Activated CD8-positive, alpha-beta memory T cell treated with anti-CD3 and anti-CD28 coated beads for 36 hours (primary cell): Measurements from ENCODE around the gene AGBL5. TPM values are rescaled to one million over a fixed set of nuclear protein-coding genes. Genes with fewer than 3 reads are reported as not detected.

Experiments used
- CTCF ChIA-PET: fragments of 350-600 bp; sonication (Branson Sonifier 250); formaldehyde crosslinking; loops from one replicate; lab custom pipeline; 2021; ENCODE audit warnings: antibody characterized with exemption; lab: Charles Lee
- POLR2A ChIA-PET: fragments of 350-600 bp; sonication (Branson Sonifier 250); formaldehyde crosslinking; loops from one replicate; lab custom pipeline; 2021; ENCODE audit warnings: antibody characterized with exemption; lab: Charles Lee
- total RNA-seq, 2 experiments: library from RNA; stranded (reverse); gene quantifications; one replicate each; pipeline ENCODE4 v1.2.3, GENCODE V29; 2021

AGBL5 gene
- total RNA-seq, 2 experiments from 2014 or later: 15.1 to 15.8 TPM

- ChIA-PET CTCF (interaction anchor here (0.6 to 3.2 kb wide), 5 partner anchors 9 to 129 kb away, joined by 3 to 11 read pairs (median 4); partner anchors contain the start of genes OST4 and SLC5A6), POLR2A (interaction anchor here (0.9 to 1.0 kb wide), 2 partner anchors 12 to 32 kb away, joined by 4 to 5 read pairs; partner anchors contain the start of gene OST4)
Observed at GRCh38 chr2:27082773-27083409, 31.4 kb downstream of the AGBL5 start.

- ChIA-PET POLR2A (interaction anchor here (1.0 kb wide), 1 partner anchor 12 kb away, joined by 5 read pairs; the partner anchor contains the start of gene OST4), CTCF (interaction anchor here (0.7 to 3.2 kb wide), 3 partner anchors 10 to 67 kb away, joined by 3 to 11 read pairs (median 4); partner anchors contain the start of gene OST4)
Observed at GRCh38 chr2:27083410-27084296, 32.2 kb downstream of the AGBL5 start.

GRCh38 chr2:27084297-27085061, 33.0 kb downstream of the AGBL5 start:
- CTCF ChIA-PET: interaction anchor here (1.0 to 3.2 kb wide), 5 partner anchors 10 to 195 kb away, joined by 3 to 11 read pairs (median 4); partner anchors contain the start of gene OST4

DNA sequence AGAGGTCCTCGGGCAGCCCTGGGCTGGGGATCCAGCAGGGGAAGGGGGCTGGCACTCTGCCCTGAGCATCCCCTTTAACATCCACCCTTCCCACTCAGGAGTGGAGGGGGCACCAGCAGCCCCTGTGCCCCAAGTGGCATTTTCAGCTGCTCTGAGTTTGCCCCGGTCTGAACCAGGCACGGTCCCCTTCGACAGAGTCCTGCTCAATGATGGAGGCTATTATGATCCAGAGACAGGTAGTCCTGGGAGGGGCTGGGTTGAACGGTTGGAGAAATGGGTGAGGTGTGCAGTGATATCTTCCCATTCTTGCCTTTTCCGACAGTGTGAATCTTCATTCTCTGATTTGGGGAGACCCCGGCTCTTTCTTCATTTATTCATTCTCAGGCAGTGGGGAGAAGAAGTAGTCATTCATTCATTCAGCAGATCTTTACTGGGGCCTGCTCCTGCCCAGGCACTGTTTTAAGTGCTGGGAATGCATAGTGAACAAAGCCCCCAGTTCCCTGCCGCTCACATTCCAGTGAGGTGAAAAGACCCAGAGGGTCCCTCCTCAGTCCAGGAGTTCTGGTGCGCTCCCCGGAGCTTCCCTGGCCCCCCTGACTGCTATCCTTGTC, 33.7 kb downstream of the AGBL5 start:
- ChIA-PET CTCF (interaction anchor here (1.0 to 3.2 kb wide), 5 partner anchors 11 to 194 kb away, joined by 3 to 11 read pairs (median 4); no protein-coding TSS in a partner anchor), POLR2A (interaction anchor here (0.6 to 1.9 kb wide), 3 partner anchors 14 to 179 kb away, joined by 3 to 4 read pairs (median 3); partner anchors contain the start of gene OST4)

More at GRCh38 chr2:27084297-27085061, 33.0 kb downstream of the AGBL5 start:
- POLR2A ChIA-PET: no interaction called here

DNA sequence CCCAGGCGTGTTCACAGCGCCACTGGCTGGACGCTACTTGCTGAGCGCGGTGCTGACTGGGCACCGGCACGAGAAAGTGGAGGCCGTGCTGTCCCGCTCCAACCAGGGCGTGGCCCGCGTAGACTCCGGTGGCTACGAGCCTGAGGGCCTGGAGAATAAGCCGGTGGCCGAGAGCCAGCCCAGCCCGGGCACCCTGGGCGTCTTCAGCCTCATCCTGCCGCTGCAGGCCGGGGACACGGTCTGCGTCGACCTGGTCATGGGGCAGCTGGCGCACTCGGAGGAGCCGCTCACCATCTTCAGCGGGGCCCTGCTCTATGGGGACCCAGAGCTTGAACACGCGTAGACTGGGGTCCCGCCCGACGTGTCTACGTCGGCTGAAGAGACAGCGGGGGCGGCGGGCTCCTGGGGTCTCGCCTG, 34.2 kb downstream of the AGBL5 start:
- ChIA-PET CTCF (interaction anchor here (1.0 to 3.2 kb wide), 5 partner anchors 12 to 194 kb away, joined by 3 to 11 read pairs (median 4); no protein-coding TSS in a partner anchor), POLR2A (interaction anchor here (0.6 to 1.9 kb wide), 4 partner anchors 14 to 178 kb away, joined by 3 to 4 read pairs (median 3); partner anchors contain the start of gene OST4)

DNA sequence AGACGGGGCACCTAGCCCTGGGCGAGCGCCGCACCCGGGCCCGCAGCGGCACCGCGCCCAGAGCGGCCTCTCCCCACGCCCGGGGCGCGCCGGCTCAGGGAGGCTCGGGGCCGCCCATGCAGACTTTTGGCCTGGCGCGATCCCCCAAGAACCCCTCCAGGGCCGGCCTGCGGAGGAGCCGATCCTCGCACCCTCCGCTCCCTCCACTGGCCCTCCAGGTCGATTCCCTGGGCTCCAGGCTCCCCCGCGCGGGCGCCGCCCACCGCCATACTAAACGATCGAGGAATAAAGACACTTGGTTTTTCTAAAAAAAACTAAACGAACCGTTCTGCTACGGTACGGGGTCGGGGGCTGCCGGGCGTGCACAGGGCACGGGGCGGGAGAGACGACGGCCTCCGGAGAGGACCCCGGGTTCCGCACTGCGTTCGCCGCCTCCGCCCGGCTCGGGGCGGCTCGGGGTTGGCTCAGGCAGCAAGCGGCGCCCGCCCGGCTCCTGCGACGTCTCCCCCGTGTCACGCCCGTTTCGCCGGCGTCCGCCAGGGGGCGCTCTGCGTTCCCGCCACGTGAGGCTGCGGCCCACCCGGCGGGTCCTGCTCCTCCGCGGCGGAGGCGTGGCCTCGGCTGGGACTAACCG, 34.7 kb downstream of the AGBL5 start:
- ChIA-PET POLR2A (interaction anchor here (0.6 to 1.9 kb wide), 4 partner anchors 10 to 36 kb away, joined by 3 to 4 read pairs (median 3); partner anchors contain the start of gene OST4), CTCF (interaction anchor here (0.9 to 3.2 kb wide), 6 partner anchors 12 to 124 kb away, joined by 3 to 11 read pairs (median 4); partner anchors contain the start of gene AGBL5)

DNA sequence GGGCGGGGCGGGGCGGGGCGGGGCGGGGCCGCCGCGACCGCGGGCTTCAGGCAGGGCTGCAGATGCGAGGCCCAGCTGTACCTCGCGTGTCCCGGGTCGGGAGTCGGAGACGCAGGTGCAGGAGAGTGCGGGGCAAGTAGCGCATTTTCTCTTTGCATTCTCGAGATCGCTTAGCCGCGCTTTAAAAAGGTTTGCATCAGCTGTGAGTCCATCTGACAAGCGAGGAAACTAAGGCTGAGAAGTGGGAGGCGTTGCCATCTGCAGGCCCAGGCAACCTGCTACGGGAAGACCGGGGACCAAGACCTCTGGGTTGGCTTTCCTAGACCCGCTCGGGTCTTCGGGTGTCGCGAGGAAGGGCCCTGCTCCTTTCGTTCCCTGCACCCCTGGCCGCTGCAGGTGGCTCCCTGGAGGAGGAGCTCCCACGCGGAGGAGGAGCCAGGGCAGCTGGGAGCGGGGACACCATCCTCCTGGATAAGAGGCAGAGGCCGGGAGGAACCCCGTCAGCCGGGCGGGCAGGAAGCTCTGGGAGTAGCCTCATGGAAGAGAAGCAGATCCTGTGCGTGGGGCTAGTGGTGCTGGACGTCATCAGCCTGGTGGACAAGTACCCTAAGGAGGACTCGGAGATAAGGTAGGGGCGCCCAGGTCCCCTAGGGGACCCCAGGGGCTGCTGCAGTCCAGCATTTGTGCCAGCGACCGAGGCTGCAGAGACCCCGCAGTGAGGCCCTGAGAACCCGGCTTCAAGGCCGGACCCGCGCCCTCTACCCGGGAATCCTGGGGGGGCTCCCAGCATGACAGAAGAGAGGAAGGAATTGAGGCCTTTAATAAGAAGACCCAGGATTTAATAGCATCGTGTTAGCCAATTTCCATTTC, 35.5 kb downstream of the AGBL5 start, which contains the start of gene KHK:
Gene KHK, plus strand, starts transcription at position 49 of the 870 bp plus-strand sequence. Its CDS starts 488 bp downstream, at position 537.
- POLR2A ChIA-PET: interaction anchor here (1.0 to 1.9 kb wide), 4 partner anchors 9 to 26 kb away, joined by 3 to 6 read pairs (median 4); partner anchors contain the start of gene OST4
- CTCF ChIA-PET: interaction anchor here (0.6 to 2.3 kb wide), 7 partner anchors 13 to 253 kb away, joined by 3 to 8 read pairs (median 3); partner anchors contain the start of genes AGBL5 and PREB

DNA sequence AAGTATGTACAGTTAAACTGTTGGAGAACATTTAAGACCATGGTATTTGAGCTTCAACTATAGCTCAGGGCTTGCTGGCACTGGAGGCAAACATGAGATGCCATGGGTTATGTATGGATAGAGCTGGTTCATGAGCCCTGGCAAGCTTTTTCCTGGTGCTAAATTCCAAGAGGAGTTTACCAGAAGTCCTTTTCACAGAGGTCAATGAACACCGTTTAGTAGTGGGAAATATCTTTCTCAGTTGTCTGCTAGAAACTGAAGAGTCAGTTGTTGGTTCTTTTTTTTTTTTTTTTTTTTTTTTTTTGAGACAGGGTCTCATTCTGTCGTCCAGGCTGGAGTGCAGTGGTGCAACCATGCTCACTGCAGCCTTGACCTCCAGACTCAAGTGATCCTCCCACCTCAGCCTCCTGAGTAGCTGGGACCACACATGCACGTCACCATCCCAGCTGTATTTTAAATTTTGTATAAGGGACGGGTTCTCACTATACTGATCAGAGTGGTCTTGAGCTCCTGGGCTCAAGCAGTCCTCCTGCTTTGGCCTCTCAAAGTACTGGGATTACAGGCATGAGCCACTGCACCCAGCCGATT, 36.4 kb downstream of the AGBL5 start:
- CTCF ChIA-PET: interaction anchor here (0.7 to 2.3 kb wide), 6 partner anchors 10 to 252 kb away, joined by 3 to 8 read pairs (median 4); partner anchors contain the start of gene AGBL5
- POLR2A ChIA-PET: interaction anchor here (1.0 to 1.4 kb wide), 2 partner anchors 17 to 25 kb away, joined by 5 to 6 read pairs; partner anchors contain the start of gene OST4

- ChIA-PET CTCF (interaction anchor here (0.8 to 2.3 kb wide), 4 partner anchors 9 to 191 kb away, joined by 3 to 5 read pairs (median 4); partner anchors contain the start of gene AGBL5), POLR2A (no interaction called here)
Observed at GRCh38 chr2:27088634-27089033, 37.2 kb downstream of the AGBL5 start.

DNA sequence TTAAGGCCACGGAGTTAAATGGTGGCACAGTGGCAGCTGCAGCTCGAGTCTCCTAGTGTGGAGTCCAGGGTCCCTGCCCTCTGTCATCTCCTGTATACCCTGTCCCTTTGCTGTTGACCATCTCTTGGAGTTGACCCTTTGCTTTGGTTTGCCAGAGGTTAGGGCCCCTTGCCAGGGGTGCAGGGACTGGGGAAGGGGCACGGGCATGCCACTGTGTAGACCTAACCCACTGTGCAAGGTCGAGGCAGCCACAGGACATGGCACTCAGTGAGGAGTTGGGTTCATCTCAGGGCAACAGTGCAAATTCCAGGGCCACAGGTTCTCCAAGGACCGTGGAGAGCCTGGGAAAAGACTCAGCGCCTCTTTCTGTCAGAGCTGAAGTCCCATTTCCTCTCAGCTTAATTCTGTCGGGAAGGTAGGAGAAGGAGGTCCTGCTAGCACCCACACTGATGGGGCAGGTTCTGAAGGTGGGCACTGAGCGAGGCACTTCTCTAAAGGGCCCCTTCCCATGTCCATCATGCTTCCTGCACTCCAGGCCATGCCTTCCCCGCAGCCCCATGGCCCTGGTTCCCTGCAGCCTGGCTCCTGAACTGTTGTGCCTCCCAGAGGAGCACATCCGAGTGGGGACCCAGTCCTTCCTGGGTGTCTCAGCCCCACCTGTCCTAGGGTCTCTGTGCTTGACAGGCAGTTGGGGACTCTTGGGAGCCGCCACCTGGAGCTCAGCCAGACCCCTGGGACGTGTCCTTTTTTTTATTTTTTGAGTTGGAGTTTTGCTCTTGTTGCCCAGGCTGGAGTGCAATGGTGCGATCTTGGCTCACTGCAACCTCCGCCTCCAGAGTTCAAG, 37.9 kb downstream of the AGBL5 start:
- CTCF ChIA-PET: interaction anchor here (0.8 to 2.3 kb wide), 4 partner anchors 9 to 190 kb away, joined by 3 to 5 read pairs (median 4); partner anchors contain the start of gene AGBL5
- POLR2A ChIA-PET: no interaction called here

- CTCF ChIA-PET: interaction anchor here (0.5 kb wide), 1 partner anchor 78 kb away, joined by 3 read pairs; no protein-coding TSS in a partner anchor
- POLR2A ChIA-PET: no interaction called here
Observed at GRCh38 chr2:27091746-27092695, 40.6 kb downstream of the AGBL5 start.

GRCh38 chr2:27092696-27093429, 41.4 kb downstream of the AGBL5 start:
- CTCF ChIA-PET: interaction anchor here (1.7 kb wide), 1 partner anchor 131 kb away, joined by 5 read pairs; no protein-coding TSS in a partner anchor

More at GRCh38 chr2:27092696-27093429, 41.4 kb downstream of the AGBL5 start:
- POLR2A ChIA-PET: no interaction called here
